MCF 10A (cell line): ENCODE measurements around the gene ABHD12. TPM values are rescaled to one million over a fixed set of nuclear protein-coding genes. Genes with fewer than 3 reads are reported as not detected.

Experiments
- BruUV-seq: library from RNA; stranded (reverse); fragments of 400-500 nt; replicated peaks from 2 replicates; lab custom pipeline; 2021; lab: Mats Ljungman, UMichigan
- CTCF ChIA-PET: fragments of 300-600 bp; sonication (Branson Sonifier 250); formaldehyde crosslinking; extraction: SDS; loops from one replicate; lab custom pipeline; 2021; ENCODE audit warnings: antibody characterized with exemption, inconsistent platforms; lab: Yijun Ruan, JAX
- POLR2A ChIA-PET: fragments of 300-600, 350-650 bp; sonication (Branson Sonifier 250); formaldehyde crosslinking; extraction: SDS; loops from one replicate; lab custom pipeline; 2020; ENCODE audit warnings: antibody characterized with exemption, inconsistent platforms; lab: Yijun Ruan, JAX
- DNase-seq: peaks from one replicate; pipeline ENCODE4 v3.0.0-alpha.2; 2018; ENCODE audit not compliant: unreplicated experiment
- H3K27ac Mint-ChIP-seq: one replicate; pipeline ENCODE4 v1.8.0; 2022; ENCODE audit warnings: mild to moderate bottlenecking, low read depth, mixed read lengths; ENCODE audit not compliant: unreplicated experiment
- H3K27me3 Mint-ChIP-seq: one replicate; pipeline ENCODE4 v1.8.0; 2022; ENCODE audit warnings: mixed read lengths; ENCODE audit not compliant: insufficient read depth, unreplicated experiment
- H3K36me3 Mint-ChIP-seq: one replicate; pipeline ENCODE4 v1.8.0; 2022; ENCODE audit warnings: mild to moderate bottlenecking, moderate library complexity, mixed read lengths; ENCODE audit not compliant: insufficient read depth, unreplicated experiment
- H3K4me1 Mint-ChIP-seq: one replicate; pipeline ENCODE4 v1.8.0; 2022; ENCODE audit warnings: mixed read lengths; ENCODE audit not compliant: insufficient read depth, unreplicated experiment
- H3K4me3 Mint-ChIP-seq: one replicate; pipeline ENCODE4 v1.8.0; 2022; ENCODE audit warnings: mild to moderate bottlenecking, moderate library complexity, mixed read lengths; ENCODE audit not compliant: unreplicated experiment
- H3K9me3 Mint-ChIP-seq: one replicate; pipeline ENCODE4 v1.8.0; 2022; ENCODE audit warnings: mixed read lengths; ENCODE audit not compliant: unreplicated experiment
- intact Hi-C: fragments of 100-400 bp; cut with micrococcal nuclease; formaldehyde crosslinking; loops from 2 replicates; pipeline ENCODE4 v1.14.1; 2022
- total RNA-seq: library from RNA; stranded (reverse); gene quantifications from 2 replicates; pipeline ENCODE4 v1.2.3, GENCODE V29; 2022
- TF ChIP-seq, protein P1 (sequence below): fragments of 200-600 bp; IDR thresholded peaks from one replicate; pipeline ENCODE4 v1.8.0; 2022; ENCODE audit warnings: antibody characterized with exemption, mild to moderate bottlenecking; ENCODE audit not compliant: unreplicated experiment

Gene ABHD12
- total RNA-seq, 1 experiment from 2014 or later: 18.6 TPM

- Mint-ChIP-seq H3K9me3 (no peaks in the 10 kb centered on the region), H3K4me3 (no peak overlapping the region), H3K4me1 (no peaks in the 10 kb centered on the region), H3K27me3 (no peaks in the 10 kb centered on the region), H3K36me3 (peaks cover 20% of the 10 kb centered on the region), H3K27ac (no peak overlapping the region)
- DNase-seq: no peak
- ChIA-PET CTCF (interaction anchor here (1.1 kb wide), 1 partner anchor 116 kb away, joined by 3 read pairs; no protein-coding TSS in a partner anchor), POLR2A (no interaction called here)
- intact Hi-C loops: no loop called here
- no TSS peak for BruUV-seq
- TF ChIP-seq, protein P1, sequence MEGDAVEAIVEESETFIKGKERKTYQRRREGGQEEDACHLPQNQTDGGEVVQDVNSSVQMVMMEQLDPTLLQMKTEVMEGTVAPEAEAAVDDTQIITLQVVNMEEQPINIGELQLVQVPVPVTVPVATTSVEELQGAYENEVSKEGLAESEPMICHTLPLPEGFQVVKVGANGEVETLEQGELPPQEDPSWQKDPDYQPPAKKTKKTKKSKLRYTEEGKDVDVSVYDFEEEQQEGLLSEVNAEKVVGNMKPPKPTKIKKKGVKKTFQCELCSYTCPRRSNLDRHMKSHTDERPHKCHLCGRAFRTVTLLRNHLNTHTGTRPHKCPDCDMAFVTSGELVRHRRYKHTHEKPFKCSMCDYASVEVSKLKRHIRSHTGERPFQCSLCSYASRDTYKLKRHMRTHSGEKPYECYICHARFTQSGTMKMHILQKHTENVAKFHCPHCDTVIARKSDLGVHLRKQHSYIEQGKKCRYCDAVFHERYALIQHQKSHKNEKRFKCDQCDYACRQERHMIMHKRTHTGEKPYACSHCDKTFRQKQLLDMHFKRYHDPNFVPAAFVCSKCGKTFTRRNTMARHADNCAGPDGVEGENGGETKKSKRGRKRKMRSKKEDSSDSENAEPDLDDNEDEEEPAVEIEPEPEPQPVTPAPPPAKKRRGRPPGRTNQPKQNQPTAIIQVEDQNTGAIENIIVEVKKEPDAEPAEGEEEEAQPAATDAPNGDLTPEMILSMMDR: no peak
Measured at GRCh38 chr20:25424536-25424935, 33.9 kb upstream of the ABHD12 start.

GRCh38 chr20:25422032-25422431, 31.4 kb upstream of the ABHD12 start:
- H3K9me3 Mint-ChIP-seq: no peaks in the 10 kb centered on the region
- TF ChIP-seq, protein P1: no peak
- H3K4me1 Mint-ChIP-seq: no peaks in the 10 kb centered on the region
- no peaks in the 10 kb centered on the region for H3K27me3 Mint-ChIP-seq
- ChIA-PET CTCF (interaction anchor here (0.6 to 0.9 kb wide), 2 partner anchors 36 to 344 kb away, joined by 3 to 5 read pairs; no protein-coding TSS in a partner anchor), POLR2A (interaction anchor here (0.6 kb wide), 1 partner anchor 23 kb away, joined by 3 read pairs; no protein-coding TSS in a partner anchor)
- BruUV-seq: no TSS peak
- H3K27ac Mint-ChIP-seq: no peak overlapping the region
- peaks cover 7% of the 10 kb centered on the region for H3K36me3 Mint-ChIP-seq
- no peak for DNase-seq
- H3K4me3 Mint-ChIP-seq: no peak overlapping the region
- intact Hi-C loops: no loop called here

DNA sequence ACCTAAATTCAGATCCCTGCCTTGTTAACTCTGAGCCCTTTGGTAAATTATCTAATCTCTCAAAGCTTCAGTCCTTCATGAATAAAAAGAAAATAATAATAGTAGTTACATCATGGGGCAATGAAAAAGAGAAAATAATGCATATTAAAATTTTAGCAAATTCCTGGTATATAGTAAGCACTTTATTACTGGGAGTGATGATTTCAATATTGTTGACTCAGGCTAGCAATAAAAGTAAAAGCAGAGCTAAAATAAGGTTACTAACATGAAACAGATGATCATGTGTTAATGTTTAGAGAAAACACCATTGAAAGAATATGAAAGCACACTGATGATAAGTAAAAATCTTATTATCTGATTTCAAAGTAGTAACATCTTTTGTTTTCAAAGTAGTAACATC, 30.5 kb upstream of the ABHD12 start:
- CTCF ChIA-PET: interaction anchor here (0.9 kb wide), 1 partner anchor 66 kb away, joined by 3 read pairs; no protein-coding TSS in a partner anchor
- TF ChIP-seq, protein P1: no peak
- Mint-ChIP-seq H3K4me3 (no peak overlapping the region), H3K27me3 (no peaks in the 10 kb centered on the region), H3K9me3 (no peaks in the 10 kb centered on the region), H3K27ac (no peak overlapping the region), H3K4me1 (no peaks in the 10 kb centered on the region), H3K36me3 (peaks cover 6% of the 10 kb centered on the region)
- DNase-seq: no peak
- BruUV-seq: no TSS peak
- intact Hi-C loops: no loop called here
- POLR2A ChIA-PET: interaction anchor here (0.7 to 1.3 kb wide), 2 partner anchors 72 to 188 kb away, joined by 3 read pairs; no protein-coding TSS in a partner anchor

- DNase-seq: no peak
- TF ChIP-seq, protein P1: no peak
- Mint-ChIP-seq H3K27me3 (no peaks in the 10 kb centered on the region), H3K4me3 (no peak overlapping the region), H3K9me3 (no peaks in the 10 kb centered on the region), H3K27ac (no peak overlapping the region), H3K4me1 (no peaks in the 10 kb centered on the region), H3K36me3 (peaks cover 6% of the 10 kb centered on the region)
- CTCF ChIA-PET: interaction anchor here (0.5 to 1.8 kb wide), 4 partner anchors 19 to 479 kb away, joined by 3 to 7 read pairs (median 4); no protein-coding TSS in a partner anchor
- POLR2A ChIA-PET: interaction anchor here (0.6 to 1.6 kb wide), 5 partner anchors 7 to 426 kb away, joined by 3 to 8 read pairs (median 3); partner anchors contain the start of genes APMAP and GINS1
- BruUV-seq: no TSS peak
- intact Hi-C loops: no loop called here
Measured at GRCh38 chr20:25418776-25419175, 28.1 kb upstream of the ABHD12 start.
